ENCODE results near the gene HSD17B7. TPM values are rescaled to one million over a fixed set of nuclear protein-coding genes. Genes with fewer than 3 reads are reported as not detected.
A peak's percentile ranks its signal among the peaks of the same experiment; 100 is the strongest.
"Not testable (repeated sequence)": the region's sequence is repeated elsewhere in the genome, so short reads cannot be mapped to it uniquely, and the experiment has no call there.

The HSD17B7 gene
- total RNA-seq, 1 donor from 2014 or later, result 38.7 TPM

DNA sequence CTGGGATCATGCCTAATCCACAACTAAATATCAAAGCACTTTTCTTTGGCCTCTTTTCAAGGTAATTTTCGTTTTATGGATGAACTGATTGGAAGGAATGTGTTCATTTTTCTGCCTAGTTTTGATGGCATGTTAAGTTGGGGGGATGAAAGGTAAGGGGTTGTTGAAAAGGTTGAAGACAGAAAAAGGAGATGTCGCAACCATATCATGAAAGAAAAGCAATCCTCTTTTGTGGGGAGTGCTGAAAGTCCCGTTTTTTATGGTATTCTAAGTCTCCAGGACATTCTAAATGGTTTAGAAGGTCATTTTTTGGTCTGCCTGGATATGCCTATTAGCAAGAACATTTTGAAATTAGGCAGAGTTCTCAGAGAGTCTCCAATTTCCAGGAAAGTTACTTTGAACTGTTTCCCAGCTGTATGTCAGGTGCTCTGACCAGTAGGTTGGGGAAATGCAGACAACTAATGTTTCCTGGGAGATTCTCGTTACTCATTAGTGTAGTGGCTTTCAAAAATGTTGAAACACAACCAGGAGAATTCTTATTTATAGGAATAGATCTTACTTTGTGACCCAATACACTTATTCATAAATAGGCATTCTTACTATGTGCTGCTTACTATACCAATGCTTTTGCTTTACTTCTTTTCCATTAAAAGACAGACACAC, 6.2 kb downstream of the HSD17B7 start:
- not testable (repeated sequence) for H3K27me3 Mint-ChIP-seq (ENCODE audit: unreplicated experiment); H3K4me1 Mint-ChIP-seq (ENCODE audit: low read depth, unreplicated experiment); H3K27ac Mint-ChIP-seq (ENCODE audit: unreplicated experiment); H3K9me3 Mint-ChIP-seq (ENCODE audit: unreplicated experiment); DNase-seq; H3K4me3 Mint-ChIP-seq (ENCODE audit: unreplicated experiment); H3K36me3 Mint-ChIP-seq (ENCODE audit: unreplicated experiment)

DNA sequence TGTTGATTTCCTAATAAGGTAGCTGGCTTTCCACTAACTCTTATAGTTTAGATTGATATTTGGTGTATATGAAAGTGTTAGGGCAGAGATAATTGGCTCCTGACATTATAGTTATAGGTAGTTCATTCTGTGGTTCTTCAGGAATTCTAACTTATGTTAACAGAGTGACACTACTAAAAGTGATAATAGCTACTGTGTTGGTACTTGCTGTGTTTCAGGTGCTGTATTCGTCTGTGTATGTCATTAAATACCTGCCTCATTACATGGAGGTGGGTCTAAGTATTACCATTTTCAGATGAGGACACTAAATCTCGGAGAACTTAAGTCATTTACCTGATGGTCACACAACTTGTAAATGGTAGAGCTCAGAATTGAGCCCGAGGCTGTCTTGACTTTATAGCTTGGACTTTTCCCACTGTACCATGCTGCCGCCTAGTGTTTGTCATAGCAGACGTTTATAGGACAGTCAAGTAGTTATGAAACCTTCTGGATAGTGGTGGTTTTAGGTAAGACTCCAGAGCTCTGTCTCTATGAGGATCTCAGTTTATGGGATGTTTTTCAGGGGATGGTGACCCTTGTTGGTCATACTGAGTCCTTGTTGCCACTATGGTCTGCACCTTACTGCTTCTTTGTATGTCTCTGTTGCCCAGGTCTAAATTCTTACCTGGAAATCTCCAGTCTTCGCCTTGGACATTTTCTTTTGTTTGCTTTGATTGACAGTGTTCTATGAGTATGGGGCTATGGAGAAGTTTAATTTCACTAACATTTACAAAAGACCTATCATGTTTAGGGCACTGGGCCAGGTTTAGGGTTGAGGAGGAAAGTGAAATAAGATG, 9.7 kb downstream of the HSD17B7 start:
- not testable (repeated sequence) for H3K36me3 Mint-ChIP-seq (ENCODE audit: unreplicated experiment); H3K4me1 Mint-ChIP-seq (ENCODE audit: low read depth, unreplicated experiment); H3K27me3 Mint-ChIP-seq (ENCODE audit: unreplicated experiment); H3K4me3 Mint-ChIP-seq (ENCODE audit: unreplicated experiment); H3K9me3 Mint-ChIP-seq (ENCODE audit: unreplicated experiment); H3K27ac Mint-ChIP-seq (ENCODE audit: unreplicated experiment)
- DNase-seq, result peak; percentile 61
- TF ChIP-seq, protein P1, sequence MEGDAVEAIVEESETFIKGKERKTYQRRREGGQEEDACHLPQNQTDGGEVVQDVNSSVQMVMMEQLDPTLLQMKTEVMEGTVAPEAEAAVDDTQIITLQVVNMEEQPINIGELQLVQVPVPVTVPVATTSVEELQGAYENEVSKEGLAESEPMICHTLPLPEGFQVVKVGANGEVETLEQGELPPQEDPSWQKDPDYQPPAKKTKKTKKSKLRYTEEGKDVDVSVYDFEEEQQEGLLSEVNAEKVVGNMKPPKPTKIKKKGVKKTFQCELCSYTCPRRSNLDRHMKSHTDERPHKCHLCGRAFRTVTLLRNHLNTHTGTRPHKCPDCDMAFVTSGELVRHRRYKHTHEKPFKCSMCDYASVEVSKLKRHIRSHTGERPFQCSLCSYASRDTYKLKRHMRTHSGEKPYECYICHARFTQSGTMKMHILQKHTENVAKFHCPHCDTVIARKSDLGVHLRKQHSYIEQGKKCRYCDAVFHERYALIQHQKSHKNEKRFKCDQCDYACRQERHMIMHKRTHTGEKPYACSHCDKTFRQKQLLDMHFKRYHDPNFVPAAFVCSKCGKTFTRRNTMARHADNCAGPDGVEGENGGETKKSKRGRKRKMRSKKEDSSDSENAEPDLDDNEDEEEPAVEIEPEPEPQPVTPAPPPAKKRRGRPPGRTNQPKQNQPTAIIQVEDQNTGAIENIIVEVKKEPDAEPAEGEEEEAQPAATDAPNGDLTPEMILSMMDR (IDR thresholded peaks at IDR 0.05; ENCODE audit: partially characterized antibody, unreplicated experiment), result peak; percentile 30

DNA sequence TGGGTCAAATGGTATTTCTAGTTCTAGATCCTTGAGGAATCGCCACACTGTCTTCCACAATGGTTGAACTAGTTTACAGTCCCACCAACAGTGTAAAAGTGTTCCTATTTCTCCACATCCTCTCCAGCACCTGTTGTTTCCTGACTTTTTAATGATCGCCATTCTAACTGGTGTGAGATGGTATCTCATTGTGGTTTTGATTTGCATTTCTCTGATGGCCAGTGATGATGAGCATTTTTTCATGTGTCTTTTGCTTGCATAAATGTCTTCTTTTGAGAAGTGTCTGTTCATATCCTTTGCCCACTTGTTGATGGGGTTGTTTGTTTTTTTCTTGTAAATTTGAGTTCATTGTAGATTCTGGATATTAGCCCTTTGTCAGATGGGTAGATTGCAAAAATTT, 17.0 kb downstream of the HSD17B7 start:
- H3K4me1 Mint-ChIP-seq (ENCODE audit: low read depth, unreplicated experiment); H3K36me3 Mint-ChIP-seq (ENCODE audit: unreplicated experiment); DNase-seq: not testable (repeated sequence)

DNA sequence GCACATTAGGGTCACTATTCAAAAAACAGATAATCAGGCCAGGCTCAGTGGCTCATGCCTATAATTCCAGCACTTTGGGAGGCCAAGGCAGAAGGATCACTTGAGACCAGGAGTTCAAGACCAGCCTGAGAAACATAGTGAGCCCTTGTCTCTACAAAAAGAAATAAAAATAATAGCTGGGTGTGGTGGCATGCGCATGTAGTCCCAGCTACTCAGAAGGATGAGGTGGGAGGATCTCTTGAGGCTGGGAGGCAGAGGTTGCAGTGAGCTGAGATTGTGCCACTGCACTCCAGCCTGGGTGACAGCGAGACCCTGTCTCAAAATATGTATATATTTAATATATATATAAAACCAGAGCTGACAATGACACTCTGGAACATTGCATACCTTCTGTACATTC, 21.9 kb downstream of the HSD17B7 start:
- H3K9me3 Mint-ChIP-seq (ENCODE audit: unreplicated experiment); H3K4me3 Mint-ChIP-seq (ENCODE audit: unreplicated experiment); H3K36me3 Mint-ChIP-seq (ENCODE audit: unreplicated experiment); H3K27ac Mint-ChIP-seq (ENCODE audit: unreplicated experiment); H3K4me1 Mint-ChIP-seq (ENCODE audit: low read depth, unreplicated experiment); DNase-seq; H3K27me3 Mint-ChIP-seq (ENCODE audit: unreplicated experiment): not testable (repeated sequence)

More for the DNA sequence above, 17.0 kb downstream of the HSD17B7 start:
- not testable (repeated sequence) for H3K27ac Mint-ChIP-seq (ENCODE audit: unreplicated experiment); H3K9me3 Mint-ChIP-seq (ENCODE audit: unreplicated experiment); H3K27me3 Mint-ChIP-seq (ENCODE audit: unreplicated experiment); H3K4me3 Mint-ChIP-seq (ENCODE audit: unreplicated experiment)

DNA sequence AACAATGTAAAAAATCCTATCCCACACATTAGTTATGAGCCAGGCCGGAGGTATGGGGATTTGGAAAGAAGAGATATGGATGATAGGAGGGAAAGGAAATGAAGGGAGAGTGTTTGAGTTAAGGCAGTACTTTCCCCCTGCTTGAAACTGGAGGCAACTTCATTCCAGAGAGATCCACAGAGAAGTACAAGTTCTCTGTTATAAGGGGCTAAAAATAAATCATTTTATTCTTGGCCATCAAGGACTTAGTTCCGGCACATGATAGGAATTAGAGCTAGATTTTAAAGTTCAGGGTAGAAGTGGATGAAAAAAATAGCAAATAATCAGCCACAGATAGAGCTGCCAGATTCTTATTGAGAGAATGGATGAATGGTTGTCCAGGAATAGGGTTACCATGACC, 27.6 kb downstream of the HSD17B7 start:
- DNase-seq; H3K36me3 Mint-ChIP-seq (ENCODE audit: unreplicated experiment); H3K27me3 Mint-ChIP-seq (ENCODE audit: unreplicated experiment); H3K4me3 Mint-ChIP-seq (ENCODE audit: unreplicated experiment); H3K9me3 Mint-ChIP-seq (ENCODE audit: unreplicated experiment); H3K4me1 Mint-ChIP-seq (ENCODE audit: low read depth, unreplicated experiment); H3K27ac Mint-ChIP-seq (ENCODE audit: unreplicated experiment): not testable (repeated sequence)

DNA sequence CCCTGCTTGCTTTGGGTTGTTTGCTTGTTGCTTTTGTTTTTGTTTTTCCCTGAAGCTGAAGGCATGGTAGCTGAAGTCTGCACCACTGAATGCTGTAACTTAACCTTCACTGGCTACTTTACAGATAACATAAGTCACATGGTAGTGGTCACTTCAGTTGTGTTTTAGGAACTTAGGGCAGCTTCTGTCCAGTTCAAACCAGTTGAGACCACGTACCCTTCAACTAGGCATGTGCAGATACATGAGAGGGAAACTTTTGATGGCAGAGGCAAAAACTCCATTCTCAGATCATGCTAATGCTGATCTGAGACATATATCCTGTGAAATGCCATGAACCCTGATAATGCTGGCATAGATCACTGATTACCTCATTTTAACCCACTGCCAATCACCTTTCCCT, 28.2 kb downstream of the HSD17B7 start:
- DNase-seq; H3K4me1 Mint-ChIP-seq (ENCODE audit: low read depth, unreplicated experiment); H3K27me3 Mint-ChIP-seq (ENCODE audit: unreplicated experiment); H3K4me3 Mint-ChIP-seq (ENCODE audit: unreplicated experiment); H3K9me3 Mint-ChIP-seq (ENCODE audit: unreplicated experiment); H3K36me3 Mint-ChIP-seq (ENCODE audit: unreplicated experiment); H3K27ac Mint-ChIP-seq (ENCODE audit: unreplicated experiment): not testable (repeated sequence)

DNA sequence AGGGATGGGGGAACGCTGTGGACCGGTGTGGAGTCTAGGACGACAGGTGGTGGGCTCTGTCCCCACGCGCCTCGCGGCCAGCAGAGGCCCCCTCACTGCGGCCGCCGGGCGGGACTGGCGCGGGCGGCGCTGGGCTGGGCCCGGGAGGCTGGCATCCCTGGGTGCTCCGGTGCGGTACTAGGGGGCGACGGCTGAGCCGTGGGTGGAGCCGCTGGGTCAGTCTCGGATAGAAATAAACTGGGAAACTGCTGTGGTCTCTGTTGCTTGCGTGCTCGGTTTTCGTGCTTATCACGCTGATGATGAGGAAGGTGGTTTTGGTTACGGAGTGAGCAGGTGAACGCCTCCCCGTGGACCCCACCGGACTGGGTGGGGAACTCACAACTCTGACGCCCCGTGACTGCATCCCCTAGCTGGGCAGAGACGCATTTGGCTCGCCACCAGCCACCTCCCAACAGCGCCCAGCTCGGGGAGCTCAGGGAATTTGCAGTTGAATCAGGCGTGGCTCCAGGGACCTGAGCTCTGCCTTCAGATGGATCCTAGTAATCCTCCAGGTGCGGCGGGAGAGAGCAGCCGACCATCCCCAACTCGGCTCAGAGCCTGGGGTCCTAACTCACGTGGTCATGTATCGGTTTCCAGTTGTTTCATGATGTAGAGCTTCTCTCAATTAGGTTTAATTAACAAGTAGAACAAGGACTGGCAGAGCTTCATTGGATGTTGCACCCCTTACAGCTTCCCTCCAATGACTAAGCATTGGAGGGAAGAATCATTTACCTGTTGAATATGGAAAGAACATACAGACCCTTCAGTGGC, 32.1 kb downstream of the HSD17B7 start:
- Mint-ChIP-seq H3K36me3 (ENCODE audit: unreplicated experiment) (no peaks in the 10 kb centered on the region), H3K9me3 (ENCODE audit: unreplicated experiment) (peaks cover 2% of the 10 kb centered on the region), H3K27me3 (ENCODE audit: unreplicated experiment) (peaks cover 7% of the 10 kb centered on the region), H3K27ac (ENCODE audit: unreplicated experiment) (no peak overlapping the region), H3K4me3 (ENCODE audit: unreplicated experiment) (peak overlapping the region; percentile 90), H3K4me1 (ENCODE audit: low read depth, unreplicated experiment) (no peaks in the 10 kb centered on the region)
- DNase-seq, result peak; percentile 45
- TF ChIP-seq, protein P1 (IDR thresholded peaks at IDR 0.05; ENCODE audit: partially characterized antibody, unreplicated experiment), result no peak

All from glutamatergic neuron (in vitro differentiated cells).